ENCODE measurements around the gene DAP.

DNA sequence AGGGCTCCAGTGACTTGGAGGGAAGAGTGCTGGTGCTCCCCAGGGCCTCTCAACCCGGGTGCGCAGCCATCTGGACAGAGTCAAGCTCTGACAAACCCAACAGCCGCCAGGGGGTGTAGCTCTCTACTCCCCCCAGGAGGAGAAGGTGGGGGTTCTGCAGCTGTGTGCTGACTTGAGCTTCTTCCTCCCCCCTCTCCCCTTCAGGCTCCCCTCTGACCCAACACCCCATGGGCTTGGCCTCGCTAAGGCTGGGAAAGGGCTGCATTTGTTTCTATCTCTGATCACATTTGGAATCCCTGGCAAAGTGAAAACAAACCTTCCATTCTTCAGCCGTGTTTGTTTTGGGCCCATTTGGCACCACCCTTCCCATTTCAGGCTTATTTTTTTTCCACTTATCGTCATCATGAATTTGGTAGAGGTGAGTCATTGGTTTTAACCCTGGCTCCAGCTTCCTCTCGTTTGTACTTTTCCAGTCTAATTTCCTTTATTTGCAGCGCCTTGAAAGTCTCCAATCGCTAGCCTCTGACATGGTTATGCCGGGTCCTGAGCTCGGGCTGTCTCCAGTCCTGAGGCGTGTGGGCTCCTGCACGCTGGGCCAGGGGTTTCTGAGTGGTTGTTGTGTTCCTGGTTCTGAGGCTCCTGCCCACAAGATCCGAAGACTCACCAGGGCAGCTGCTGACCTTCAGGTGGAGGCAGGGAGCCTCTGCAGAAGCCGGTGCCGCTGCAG is 36.1 kb downstream of the DAP start:
- TF ChIP-seq POLR2A (IDR thresholded peaks at IDR 0.05) = no peak
- TF ChIP-seq, protein P1, sequence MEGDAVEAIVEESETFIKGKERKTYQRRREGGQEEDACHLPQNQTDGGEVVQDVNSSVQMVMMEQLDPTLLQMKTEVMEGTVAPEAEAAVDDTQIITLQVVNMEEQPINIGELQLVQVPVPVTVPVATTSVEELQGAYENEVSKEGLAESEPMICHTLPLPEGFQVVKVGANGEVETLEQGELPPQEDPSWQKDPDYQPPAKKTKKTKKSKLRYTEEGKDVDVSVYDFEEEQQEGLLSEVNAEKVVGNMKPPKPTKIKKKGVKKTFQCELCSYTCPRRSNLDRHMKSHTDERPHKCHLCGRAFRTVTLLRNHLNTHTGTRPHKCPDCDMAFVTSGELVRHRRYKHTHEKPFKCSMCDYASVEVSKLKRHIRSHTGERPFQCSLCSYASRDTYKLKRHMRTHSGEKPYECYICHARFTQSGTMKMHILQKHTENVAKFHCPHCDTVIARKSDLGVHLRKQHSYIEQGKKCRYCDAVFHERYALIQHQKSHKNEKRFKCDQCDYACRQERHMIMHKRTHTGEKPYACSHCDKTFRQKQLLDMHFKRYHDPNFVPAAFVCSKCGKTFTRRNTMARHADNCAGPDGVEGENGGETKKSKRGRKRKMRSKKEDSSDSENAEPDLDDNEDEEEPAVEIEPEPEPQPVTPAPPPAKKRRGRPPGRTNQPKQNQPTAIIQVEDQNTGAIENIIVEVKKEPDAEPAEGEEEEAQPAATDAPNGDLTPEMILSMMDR (IDR thresholded peaks at IDR 0.05 in 4 of 5, conservative IDR thresholded peaks at IDR 0.05 in 1 of 5) = peak in 3 of 5 experiments; percentile 15 to 25 (median 16)
